IMR-90 (cell line): ENCODE results near the gene NEK2. TPM values are rescaled to one million over a fixed set of nuclear protein-coding genes. Genes with fewer than 3 reads are reported as not detected.

Experiments
- ATAC-seq: fragments of 200-7000 bp; cut with Tn5 transposase; 2 replicates; pipeline ENCODE4 v1.9.1; 2020; ENCODE audit warnings: low read depth, mild to moderate bottlenecking, moderate library complexity
- BruUV-seq: library from RNA; stranded (reverse); fragments of 400-500 nt; replicated peaks from 2 replicates; lab custom pipeline; 2021; lab: Mats Ljungman, UMichigan
- CTCF ChIA-PET: fragments of 300-600 bp; formaldehyde crosslinking; extraction: SDS; loops from one replicate; lab custom pipeline; 2021; ENCODE audit warnings: antibody characterized with exemption; lab: Yijun Ruan, JAX
- POLR2A ChIA-PET: fragments of 300-600 bp; sonication (Branson Sonifier 250); formaldehyde crosslinking; loops from one replicate; lab custom pipeline; 2022; ENCODE audit warnings: antibody characterized with exemption; ENCODE audit not compliant: unreplicated experiment; lab: Charles Lee
- DNase-seq: peaks from one replicate; pipeline ENCODE4 v3.0.0; 2013
- H2AFZ ChIP-seq: replicated peaks from 2 replicates; pipeline ENCODE3; 2013; ENCODE audit warnings: low read length, mild to moderate bottlenecking; ENCODE audit not compliant: poor library complexity
- H2AK5ac ChIP-seq: 2 replicates; pipeline ENCODE4 v1.6.1; 2013; ENCODE audit warnings: low read depth, low read length, inconsistent platforms
- H2AK9ac ChIP-seq: replicated peaks from 2 replicates; pipeline ENCODE3; 2013; ENCODE audit warnings: mild to moderate bottlenecking, low read depth, low read length, moderate library complexity; ENCODE audit not compliant: poor library complexity
- H2BK120ac ChIP-seq: 2 replicates; pipeline ENCODE4 v1.6.1; 2013; ENCODE audit warnings: low read depth, low read length, inconsistent platforms
- H2BK15ac ChIP-seq: 3 replicates; pipeline ENCODE4 v1.6.1; 2013; ENCODE audit warnings: low read depth, low read length, inconsistent platforms
- H2BK20ac ChIP-seq: 2 replicates; pipeline ENCODE4 v1.6.1; 2013; ENCODE audit warnings: low read depth, mild to moderate bottlenecking, inconsistent platforms, low read length, moderate library complexity
- H2BK5ac ChIP-seq: 2 replicates; pipeline ENCODE4 v1.6.1; 2013; ENCODE audit warnings: mild to moderate bottlenecking, low read depth, low read length, inconsistent platforms; ENCODE audit not compliant: poor library complexity, severe bottlenecking
- H3K14ac ChIP-seq: replicated peaks from 2 replicates; pipeline ENCODE4 v1.6.1; 2013; ENCODE audit warnings: low read depth, low read length, inconsistent platforms
- H3K18ac ChIP-seq: 2 replicates; pipeline ENCODE4 v1.6.1; 2013; ENCODE audit warnings: low read depth, low read length, control low read depth
- H3K23ac ChIP-seq: 2 replicates; pipeline ENCODE4 v1.6.1; 2013; ENCODE audit warnings: low read depth, low read length, inconsistent platforms
- H3K27ac ChIP-seq: 2 replicates; pipeline ENCODE4 v1.5.1; 2013; ENCODE audit warnings: mild to moderate bottlenecking, control low read depth, low read length; ENCODE audit not compliant: insufficient read depth
- H3K27me3 ChIP-seq: 2 replicates; pipeline ENCODE4 v1.6.1; 2013; ENCODE audit warnings: low read length; ENCODE audit not compliant: control insufficient read depth, insufficient read depth
- H3K36me3 ChIP-seq: 2 replicates; pipeline ENCODE4 v1.6.1; 2013; ENCODE audit warnings: low read length, mixed read lengths; ENCODE audit not compliant: control insufficient read depth, insufficient read depth
- H3K4ac ChIP-seq: 2 replicates; pipeline ENCODE4 v1.6.1; 2013; ENCODE audit warnings: low read depth, low read length, inconsistent platforms
- H3K4me1 ChIP-seq: 2 replicates; pipeline ENCODE4 v1.6.1; 2013; ENCODE audit warnings: low read length, mixed read lengths; ENCODE audit not compliant: control insufficient read depth, insufficient read depth
- H3K4me2 ChIP-seq: 2 replicates; pipeline ENCODE4 v1.6.1; 2013; ENCODE audit warnings: low read depth, mild to moderate bottlenecking, control low read depth, low read length, moderate library complexity
- H3K4me3 ChIP-seq: 2 replicates; pipeline ENCODE4 v1.5.1; 2013; ENCODE audit warnings: low read depth, mild to moderate bottlenecking, control low read depth, low read length, moderate library complexity; ENCODE audit not compliant: insufficient read depth
- H3K56ac ChIP-seq: 2 replicates; pipeline ENCODE4 v1.6.1; 2013; ENCODE audit warnings: low read length, inconsistent platforms; ENCODE audit not compliant: insufficient read depth; ENCODE audit errors: extremely low read depth
- H3K79me1 ChIP-seq, 2 experiments: 2 replicates each; pipeline ENCODE4 v1.6.1; 2013; ENCODE audit warnings: low read length in 2 of 2, inconsistent platforms in 1 of 2, low read depth in 1 of 2
- H3K9ac ChIP-seq: 2 replicates; pipeline ENCODE4 v1.6.1; 2013; ENCODE audit warnings: low read depth, low read length, control low read depth
- H3K9me1 ChIP-seq: 2 replicates; pipeline ENCODE4 v1.6.1; 2013; ENCODE audit warnings: low read length, inconsistent platforms; ENCODE audit not compliant: insufficient read depth
- H3K9me3 ChIP-seq: 2 replicates; pipeline ENCODE4 v1.6.1; 2013; ENCODE audit warnings: low read length; ENCODE audit not compliant: control insufficient read depth, insufficient read depth
- H4K20me1 ChIP-seq: 2 replicates; pipeline ENCODE4 v1.6.1; 2013; ENCODE audit warnings: low read length, inconsistent platforms; ENCODE audit not compliant: insufficient read depth
- H4K5ac ChIP-seq: 2 replicates; pipeline ENCODE4 v1.6.1; 2013; ENCODE audit warnings: mild to moderate bottlenecking, low read depth, low read length, control low read depth
- H4K8ac ChIP-seq, 2 experiments: 2 replicates each; pipeline ENCODE4 v1.6.1; 2013; ENCODE audit warnings: low read depth in 2 of 2, low read length in 2 of 2, control low read depth in 1 of 2, inconsistent platforms in 1 of 2
- H4K91ac ChIP-seq: 2 replicates; pipeline ENCODE4 v1.6.1; 2013; ENCODE audit warnings: low read depth, low read length, inconsistent platforms; ENCODE audit not compliant: insufficient read depth
- CHD1 ChIP-seq: IDR thresholded peaks from 2 replicates; pipeline ENCODE4 v1.6.1; 2012; ENCODE audit warnings: low read depth, low read length, improper control_type of control experiment
- MAFK ChIP-seq: IDR thresholded peaks from 2 replicates; pipeline ENCODE4 v1.6.1; 2012; ENCODE audit warnings: low read depth, low read length, improper control_type of control experiment
- RAD21 ChIP-seq: IDR thresholded peaks from 2 replicates; pipeline ENCODE4 v1.6.1; 2012; ENCODE audit warnings: low read length, improper control_type of control experiment
- RCOR1 ChIP-seq: IDR thresholded peaks from 2 replicates; pipeline ENCODE4 v1.6.1; 2012; ENCODE audit warnings: mild to moderate bottlenecking, low read length, improper control_type of control experiment; ENCODE audit not compliant: insufficient replicate concordance
- RFX5 ChIP-seq: IDR thresholded peaks from 2 replicates; pipeline ENCODE4 v1.8.0; 2012; ENCODE audit warnings: low read depth, mild to moderate bottlenecking, low read length, moderate library complexity
- SMC3 ChIP-seq: fragments of 150-350 bp; IDR thresholded peaks from 2 replicates; pipeline ENCODE4 v1.6.1; 2016; ENCODE audit warnings: low read depth, mild to moderate bottlenecking, antibody characterized with exemption, low read length, moderate library complexity
- WGBS, 2 experiments: methylation state at CpG; one replicate each; pipeline versions ENCODE4 v1.1.5 to v1.1.7; 2013; ENCODE audit warnings: missing lambda C conversion rate in 2 of 2; ENCODE audit not compliant: insufficient read length in 1 of 2; ENCODE audit errors: extremely low coverage in 2 of 2; 5-methylcytosine and 5-hydroxymethylcytosine counted together
- dilution Hi-C: fragments of 300-500 bp; cut with HindIII; formaldehyde crosslinking; loops from one replicate; pipeline ENCODE4 v1.14.3; 2018; ENCODE audit warnings: low sequenced_read_pairs; ENCODE audit not compliant: unreplicated experiment
- in situ Hi-C: fragments of 300-500 bp; cut with MboI; formaldehyde crosslinking; loops from 3 replicates; pipeline ENCODE4 v1.14.3; 2019; ENCODE audit warnings: low sequenced_read_pairs, inconsistent platforms, mixed read lengths
- intact Hi-C: fragments of 100-400 bp; cut with micrococcal nuclease; formaldehyde crosslinking; loops from 2 replicates; pipeline ENCODE4 v1.10.0; 2022
- polyA plus RNA-seq, 3 experiments: library from polyadenylated mRNA; depleted of rRNA; stranded (reverse); fragments of >200 nt; gene quantifications; 2 replicates each; pipeline ENCODE4 v1.2.3, GENCODE V29; 2012; ENCODE audit warnings: low replicate concordance in 1 of 3
- total RNA-seq: library from RNA; depleted of rRNA; stranded (reverse); fragments of >200 nt; gene quantifications from 2 replicates; pipeline ENCODE4 v1.2.3, GENCODE V29; 2012
- TF ChIP-seq, protein P1 (sequence below): fragments of 150-350 bp; IDR thresholded peaks from 2 replicates; pipeline ENCODE4 v1.6.1; 2017; ENCODE audit warnings: mild to moderate bottlenecking, antibody characterized with exemption, low read length, low read depth
- TF ChIP-seq, protein P2 (sequence below): conservative IDR thresholded peaks from 2 replicates; pipeline ENCODE4 v1.5.1; 2012; ENCODE audit warnings: mild to moderate bottlenecking, low read depth, low read length, improper control_type of control experiment

NEK2 gene
- total and polyA plus RNA-seq, 2 of the 4 experiments (the other 2 are of a cell fraction): 9.9 to 26.0 TPM

DNA sequence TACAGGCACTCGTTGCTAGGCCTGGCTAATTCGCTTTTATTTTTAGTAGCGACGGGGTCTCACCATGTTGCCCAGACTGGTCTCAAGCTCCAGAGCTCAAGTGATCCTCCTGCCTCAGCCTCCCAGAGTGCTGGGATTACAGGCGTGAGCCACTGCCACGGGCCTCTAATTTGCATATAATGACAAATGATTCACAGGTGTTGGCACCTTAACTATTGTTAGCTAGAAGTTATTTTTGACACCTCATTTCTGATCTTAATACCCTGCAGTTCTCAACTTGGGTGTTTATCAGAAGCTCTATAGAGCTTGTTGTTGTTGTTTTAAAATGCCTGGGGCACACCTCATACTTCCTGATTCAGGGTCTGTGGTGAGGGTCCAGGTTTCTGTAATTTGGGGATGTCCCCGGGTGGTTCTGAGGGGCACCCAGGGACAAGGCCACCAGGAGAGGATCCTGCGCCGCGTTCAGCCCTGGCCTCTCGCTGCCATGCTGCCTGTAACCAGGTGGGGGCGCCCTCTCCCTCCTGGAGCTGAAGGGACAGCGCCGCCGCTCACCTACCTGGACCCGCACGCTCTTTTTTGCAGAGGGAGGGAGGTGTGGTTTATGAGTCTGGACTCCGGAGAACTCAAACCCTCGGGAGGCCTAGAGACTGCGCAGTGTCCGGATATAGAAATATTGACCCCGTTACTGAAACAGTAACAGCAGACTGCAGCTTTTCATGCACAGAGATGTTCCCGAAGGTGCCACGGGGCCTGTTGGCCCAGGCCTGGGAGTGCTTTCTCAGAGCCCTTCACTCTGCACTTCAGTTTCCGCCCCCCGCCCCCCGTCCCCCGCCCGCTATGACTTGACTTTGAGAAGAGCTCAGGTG, 23.0 kb upstream of the NEK2 start:
- Histone ChIP-seq H3K18ac (no peak overlapping the region), H3K4me1 (no peaks in the 10 kb centered on the region), H2AK9ac (no peak overlapping the region), H3K9ac (no peak overlapping the region), H2BK5ac (no peak overlapping the region), H3K14ac (no peak overlapping the region), H2BK15ac (no peak overlapping the region), H2AK5ac (no peak overlapping the region), H2BK120ac (no peak overlapping the region), H3K4ac (no peak overlapping the region), H3K4me2 (peak overlapping the region; percentile 89), H3K27me3 (peaks cover 18% of the 10 kb centered on the region), H4K8ac (no peak overlapping the region), H4K20me1 (no peaks in the 10 kb centered on the region), H3K56ac (no peak overlapping the region), H4K5ac (no peak overlapping the region), H3K27ac (no peak overlapping the region), H3K36me3 (no peaks in the 10 kb centered on the region), H2AFZ (peak overlapping the region; percentile 84), H4K91ac (no peak overlapping the region), H3K9me3 (no peaks in the 10 kb centered on the region), H2BK20ac (no peak overlapping the region), H3K23ac (no peak overlapping the region), H3K4me3 (no peak overlapping the region), H3K9me1 (no peaks in the 10 kb centered on the region), H3K79me1 (no peaks in the 10 kb centered on the region)
- 4% methylated on average over 9 of the region's 29 CpGs; no CpG with 5 or more reads in 1 of the 2 experiments for WGBS, 2 experiments
- ChIA-PET CTCF (interaction anchor here (0.6 to 2.0 kb wide), 20 partner anchors 8 to 1313 kb away, joined by 3 to 8 read pairs (median 4); partner anchors contain the start of genes DTL and INTS7), POLR2A (interaction anchor here (0.6 kb wide), 1 partner anchor 14 kb away, joined by 3 read pairs; no protein-coding TSS in a partner anchor)
- peak; percentile 98 for ATAC-seq
- in situ Hi-C loops (loop anchor here (25.0 kb wide), 1 partner anchor 664 kb away; no protein-coding TSS in a partner anchor), dilution Hi-C loops (no loop called here), intact Hi-C loops (loop anchor here (1.0 to 5.0 kb wide), 5 partner anchors 132 to 759 kb away; partner anchors contain the start of genes DTL, INTS7 and LPGAT1)
- DNase-seq: peak; percentile 41
- TF ChIP-seq RAD21 (peak; percentile 85), SMC3 (peak; percentile 78), CHD1 (no peak), MAFK (no peak), RFX5 (no peak), RCOR1 (no peak)
- TF ChIP-seq, protein P1, sequence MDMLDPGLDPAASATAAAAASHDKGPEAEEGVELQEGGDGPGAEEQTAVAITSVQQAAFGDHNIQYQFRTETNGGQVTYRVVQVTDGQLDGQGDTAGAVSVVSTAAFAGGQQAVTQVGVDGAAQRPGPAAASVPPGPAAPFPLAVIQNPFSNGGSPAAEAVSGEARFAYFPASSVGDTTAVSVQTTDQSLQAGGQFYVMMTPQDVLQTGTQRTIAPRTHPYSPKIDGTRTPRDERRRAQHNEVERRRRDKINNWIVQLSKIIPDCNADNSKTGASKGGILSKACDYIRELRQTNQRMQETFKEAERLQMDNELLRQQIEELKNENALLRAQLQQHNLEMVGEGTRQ: no peak
- TF ChIP-seq, protein P2, sequence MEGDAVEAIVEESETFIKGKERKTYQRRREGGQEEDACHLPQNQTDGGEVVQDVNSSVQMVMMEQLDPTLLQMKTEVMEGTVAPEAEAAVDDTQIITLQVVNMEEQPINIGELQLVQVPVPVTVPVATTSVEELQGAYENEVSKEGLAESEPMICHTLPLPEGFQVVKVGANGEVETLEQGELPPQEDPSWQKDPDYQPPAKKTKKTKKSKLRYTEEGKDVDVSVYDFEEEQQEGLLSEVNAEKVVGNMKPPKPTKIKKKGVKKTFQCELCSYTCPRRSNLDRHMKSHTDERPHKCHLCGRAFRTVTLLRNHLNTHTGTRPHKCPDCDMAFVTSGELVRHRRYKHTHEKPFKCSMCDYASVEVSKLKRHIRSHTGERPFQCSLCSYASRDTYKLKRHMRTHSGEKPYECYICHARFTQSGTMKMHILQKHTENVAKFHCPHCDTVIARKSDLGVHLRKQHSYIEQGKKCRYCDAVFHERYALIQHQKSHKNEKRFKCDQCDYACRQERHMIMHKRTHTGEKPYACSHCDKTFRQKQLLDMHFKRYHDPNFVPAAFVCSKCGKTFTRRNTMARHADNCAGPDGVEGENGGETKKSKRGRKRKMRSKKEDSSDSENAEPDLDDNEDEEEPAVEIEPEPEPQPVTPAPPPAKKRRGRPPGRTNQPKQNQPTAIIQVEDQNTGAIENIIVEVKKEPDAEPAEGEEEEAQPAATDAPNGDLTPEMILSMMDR: peak; percentile 92
- no TSS peak for BruUV-seq
